NB4 (cell line): ENCODE measurements around the gene GRAMD2B.

Source experiments
- MYC ChIP-seq: IDR thresholded peaks from 2 replicates; pipeline ENCODE4 v1.6.1; 2011; ENCODE audit warnings: low read depth, low read length
- POLR2A ChIP-seq: IDR thresholded peaks from 2 replicates; pipeline ENCODE4 v1.6.1; 2011; ENCODE audit warnings: mild to moderate bottlenecking; ENCODE audit not compliant: insufficient read length; ENCODE audit errors: extremely low read depth
- TF ChIP-seq, protein P1 (sequence below): IDR thresholded peaks from 2 replicates; pipeline ENCODE4 v1.6.1; 2011; ENCODE audit warnings: low read depth, low read length
- TF ChIP-seq, protein P2 (sequence below): IDR thresholded peaks from one replicate; pipeline ENCODE4 v1.5.1; 2012; ENCODE audit warnings: low read depth, low read length

- TF ChIP-seq, protein P1, sequence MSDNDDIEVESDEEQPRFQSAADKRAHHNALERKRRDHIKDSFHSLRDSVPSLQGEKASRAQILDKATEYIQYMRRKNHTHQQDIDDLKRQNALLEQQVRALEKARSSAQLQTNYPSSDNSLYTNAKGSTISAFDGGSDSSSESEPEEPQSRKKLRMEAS, result no peak
- TF ChIP-seq, protein P2, sequence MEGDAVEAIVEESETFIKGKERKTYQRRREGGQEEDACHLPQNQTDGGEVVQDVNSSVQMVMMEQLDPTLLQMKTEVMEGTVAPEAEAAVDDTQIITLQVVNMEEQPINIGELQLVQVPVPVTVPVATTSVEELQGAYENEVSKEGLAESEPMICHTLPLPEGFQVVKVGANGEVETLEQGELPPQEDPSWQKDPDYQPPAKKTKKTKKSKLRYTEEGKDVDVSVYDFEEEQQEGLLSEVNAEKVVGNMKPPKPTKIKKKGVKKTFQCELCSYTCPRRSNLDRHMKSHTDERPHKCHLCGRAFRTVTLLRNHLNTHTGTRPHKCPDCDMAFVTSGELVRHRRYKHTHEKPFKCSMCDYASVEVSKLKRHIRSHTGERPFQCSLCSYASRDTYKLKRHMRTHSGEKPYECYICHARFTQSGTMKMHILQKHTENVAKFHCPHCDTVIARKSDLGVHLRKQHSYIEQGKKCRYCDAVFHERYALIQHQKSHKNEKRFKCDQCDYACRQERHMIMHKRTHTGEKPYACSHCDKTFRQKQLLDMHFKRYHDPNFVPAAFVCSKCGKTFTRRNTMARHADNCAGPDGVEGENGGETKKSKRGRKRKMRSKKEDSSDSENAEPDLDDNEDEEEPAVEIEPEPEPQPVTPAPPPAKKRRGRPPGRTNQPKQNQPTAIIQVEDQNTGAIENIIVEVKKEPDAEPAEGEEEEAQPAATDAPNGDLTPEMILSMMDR, result no peak
- no peak for TF ChIP-seq MYC
- TF ChIP-seq POLR2A, result no peak
Measured at GRCh38 chr5:126384985-126385384, 38.2 kb upstream of the GRAMD2B start.
